ENCODE results near the gene ITGAD. TPM values are rescaled to one million over a fixed set of nuclear protein-coding genes. Genes with fewer than 3 reads are reported as not detected.

The ITGAD gene
- total and polyA plus RNA-seq, 2 of the 8 experiments (the other 6 are each of a cell fraction or from before 2014, with no cell fraction given): 0.06 TPM; not detected in 1

DNA sequence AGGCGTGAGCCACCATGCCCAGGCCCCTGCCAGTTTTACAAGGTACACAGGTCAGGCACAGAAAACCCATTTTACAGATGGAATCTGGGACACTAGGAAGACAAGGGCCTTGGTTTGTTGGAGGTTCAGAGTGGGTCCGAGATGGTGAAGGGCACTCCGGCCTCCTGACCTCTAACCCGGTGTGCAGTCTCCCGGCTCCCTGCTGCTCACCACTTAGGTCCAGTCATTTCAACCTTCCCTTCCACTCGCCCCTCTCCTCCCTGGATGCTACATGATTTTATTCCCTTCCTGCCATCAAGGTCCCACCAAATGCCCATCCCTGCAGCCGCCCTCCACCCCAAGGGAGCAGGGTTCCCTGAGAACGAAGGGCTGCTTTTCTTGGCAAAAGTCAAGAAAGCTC lies 29.4 kb upstream of the ITGAD start (continued):
- no peak for TF ChIP-seq CHD7 (IDR thresholded peaks at IDR 0.05; ENCODE audit: insufficient replicate concordance, low read length)
- TF ChIP-seq JUN (IDR thresholded peaks at IDR 0.05; ENCODE audit: low read depth, low read length): no peak
- TF ChIP-seq PHF8 (conservative IDR thresholded peaks at IDR 0.05; ENCODE audit: low read depth, low read length): no peak
- no peak for TF ChIP-seq RFX5 (IDR thresholded peaks at IDR 0.05; ENCODE audit: borderline replicate concordance, low read depth, low read length)
- no peak for TF ChIP-seq ATF3 (IDR thresholded peaks at IDR 0.05; ENCODE audit: insufficient read depth, low read depth, low read length)

Data from H1 (cell line).